HepG2 (cell line): ENCODE results near the gene VCL.

Source experiments
- USF2 ChIP-seq, 2 experiments: sonication (generic) in 1 of 2; formaldehyde crosslinking in 1 of 2; IDR thresholded peaks; 2 replicates each; pipeline versions ENCODE4 v1.5.1 to v1.6.1; 2011 to 2020; ENCODE audit warnings: borderline replicate concordance in 1 of 2, low read depth in 1 of 2, low read length in 1 of 2, mild to moderate bottlenecking in 1 of 2, missing genetic modification reagents in 1 of 2, moderate library complexity in 1 of 2
- ZNF136 ChIP-seq: sonication (generic); formaldehyde crosslinking; IDR thresholded peaks from 2 replicates; pipeline ENCODE4 v1.8.1; 2022; ENCODE audit warnings: low read depth, mild to moderate bottlenecking, moderate library complexity, missing genetic modification reagents
- ZNF143 ChIP-seq: sonication (generic); formaldehyde crosslinking; IDR thresholded peaks from 2 replicates; pipeline ENCODE4 v1.4.0; 2020; ENCODE audit warnings: missing genetic modification reagents

GRCh38 chr10:74076961-74077360 is 79.0 kb downstream of the VCL start:
- TF ChIP-seq ZNF143 (CRISPR knock-in tag) (no peak), USF2 (IDR thresholded peaks at IDR 0.05; ENCODE audit: low read depth, low read length) (no peak), USF2 (CRISPR knock-in tag; IDR thresholded peaks at IDR 0.05; ENCODE audit: borderline replicate concordance) (no peak), ZNF136 (CRISPR knock-in tag) (no peak)
